ENCODE data around the gene MARCOL. TPM values are rescaled to one million over a fixed set of nuclear protein-coding genes. Genes with fewer than 3 reads are reported as not detected.

Gene MARCOL, protein sequence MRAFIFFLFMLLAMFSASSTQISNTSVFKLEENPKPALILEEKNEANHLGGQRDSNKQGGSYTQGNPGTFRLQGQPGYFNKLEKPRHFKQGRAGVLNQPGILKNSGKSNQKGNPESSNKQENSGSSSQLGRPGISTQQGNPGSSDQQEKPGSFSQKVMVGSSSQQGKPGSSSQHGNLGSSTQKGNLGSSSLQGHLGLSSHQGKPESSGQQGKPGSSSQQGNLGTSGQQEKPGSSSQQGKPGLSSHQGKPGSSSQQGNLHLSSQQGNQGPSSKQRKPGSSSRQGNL
- total RNA-seq, result not detected
- long read RNA-seq, result 0 reads

DNA sequence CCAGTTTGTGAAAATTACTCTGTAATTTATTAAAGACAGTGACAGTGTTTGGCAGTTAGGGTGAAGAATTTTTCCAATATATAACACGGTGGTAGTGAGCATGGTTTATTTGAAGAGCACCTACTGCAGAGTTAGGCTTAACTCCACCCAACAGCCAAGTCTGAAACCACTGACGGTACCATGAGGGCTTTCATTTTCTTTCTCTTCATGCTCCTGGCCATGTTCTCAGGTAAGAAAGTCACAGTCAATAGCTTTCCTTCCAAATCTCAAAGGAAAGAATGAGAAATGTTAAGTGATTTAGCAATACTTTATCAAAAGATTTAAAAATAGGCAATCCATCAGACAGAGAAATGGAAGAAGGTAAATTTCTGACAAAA lies at the start of gene MARCOL:
TSS of gene MARCOL (plus strand) at position 108 of the 377 bp plus-strand sequence. CDS start at position 181, 73 bp downstream.
- intact Hi-C loops (cut with DNase I), result no loop called here
- no peak for DNase-seq (ENCODE audit: low spot score)

DNA sequence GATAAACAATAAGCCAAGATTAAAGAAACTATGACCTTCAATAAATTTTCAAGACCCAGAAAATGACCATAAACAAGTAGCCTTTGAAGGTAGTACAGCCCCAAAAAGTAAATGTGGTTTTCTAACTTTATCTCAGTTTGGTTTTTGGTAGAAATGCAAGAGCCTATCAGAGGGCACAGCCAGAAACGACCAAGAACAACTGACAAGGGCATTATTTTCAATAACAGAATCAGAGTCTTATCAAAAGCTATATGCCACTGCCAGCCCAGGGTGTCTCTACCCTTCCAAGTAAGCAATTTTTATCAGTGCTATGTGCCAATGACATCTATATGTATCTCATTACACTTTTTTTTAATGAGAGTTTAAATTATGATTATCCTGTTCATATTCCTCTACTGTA lies 47.3 kb upstream of the MARCOL start:
- no peak for DNase-seq (ENCODE audit: low spot score)
- intact Hi-C loops (cut with DNase I), result no loop called here

DNA sequence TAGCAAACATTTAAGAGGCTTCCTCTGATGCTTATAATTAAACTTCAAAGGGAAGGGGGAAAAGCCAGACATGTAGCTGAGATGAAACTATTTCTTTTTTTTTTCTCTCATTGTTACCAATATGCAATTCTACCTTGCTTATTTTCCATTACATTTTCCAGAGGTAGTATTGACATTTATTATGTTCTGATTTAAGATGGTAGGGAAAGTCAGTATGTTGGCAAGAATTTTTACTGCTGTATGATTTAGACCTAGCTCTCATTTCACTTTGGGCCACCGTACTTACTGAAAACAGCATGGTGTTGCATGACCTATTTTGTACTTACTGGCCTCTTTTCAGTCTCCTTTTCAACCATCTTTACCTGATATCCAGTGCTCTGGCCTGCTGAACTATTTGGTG lies 45.1 kb upstream of the MARCOL start:
- no peak for DNase-seq (ENCODE audit: low spot score)
- intact Hi-C loops (cut with DNase I), result no loop called here

DNA sequence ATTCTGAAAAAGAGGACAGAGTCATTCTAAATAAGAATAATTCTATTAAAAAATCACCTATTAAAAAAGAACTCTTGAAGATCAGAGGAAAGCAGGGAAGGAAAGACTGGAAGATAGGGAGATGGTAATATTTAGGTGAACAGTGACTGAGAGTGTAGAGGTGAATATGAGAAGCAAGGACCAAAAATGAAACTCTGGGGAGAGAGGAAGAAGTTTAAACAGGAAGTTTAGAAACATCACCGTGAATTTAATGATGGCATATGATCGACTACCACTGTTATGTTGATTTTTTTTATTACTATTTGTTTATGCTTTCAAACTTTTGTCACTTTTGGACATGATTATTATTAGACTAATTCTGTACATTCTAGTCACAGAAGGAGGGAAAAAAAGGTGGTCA lies 37.2 kb upstream of the MARCOL start:
- intact Hi-C loops (cut with DNase I), result no loop called here

DNA sequence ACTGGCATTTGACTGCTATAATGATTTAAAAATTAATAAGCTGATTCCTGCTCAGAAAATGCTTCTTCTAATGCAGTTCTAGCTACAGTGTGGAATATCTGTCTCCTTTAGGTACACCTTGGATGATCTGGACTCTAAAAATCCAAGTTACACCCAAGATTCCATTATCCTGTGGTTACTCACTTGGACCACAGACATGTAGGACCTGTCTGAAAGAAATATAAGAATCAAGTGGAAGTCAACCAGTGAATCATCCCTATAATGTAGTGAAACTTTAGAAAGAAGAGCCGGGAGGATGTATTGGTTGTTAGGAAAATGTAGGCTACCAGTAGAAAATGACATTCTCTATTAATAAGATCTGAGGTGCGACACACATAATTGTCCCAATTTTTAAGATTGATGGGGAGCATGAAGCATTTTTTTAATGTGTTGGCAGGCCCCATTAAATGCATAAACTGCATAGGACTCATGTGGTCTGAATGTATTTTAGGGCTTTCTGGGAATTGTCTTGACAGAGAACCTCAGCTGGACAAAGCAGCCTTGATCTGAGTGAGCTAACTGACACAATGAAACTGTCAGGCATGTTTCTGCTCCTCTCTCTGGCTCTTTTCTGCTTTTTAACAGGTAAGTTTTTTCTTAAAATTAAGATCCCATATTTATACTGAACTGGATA lies 35.7 kb upstream of the MARCOL start, which contains the start of gene SPINK6:
TSS of gene SPINK6 (plus strand) at position 512 of the 673 bp plus-strand sequence. CDS start at position 567, 55 bp downstream.
- no peak for DNase-seq (ENCODE audit: low spot score)
- intact Hi-C loops (cut with DNase I), result no loop called here

More for the DNA sequence above, 37.2 kb upstream of the MARCOL start:
- no peak for DNase-seq (ENCODE audit: low spot score)

DNA sequence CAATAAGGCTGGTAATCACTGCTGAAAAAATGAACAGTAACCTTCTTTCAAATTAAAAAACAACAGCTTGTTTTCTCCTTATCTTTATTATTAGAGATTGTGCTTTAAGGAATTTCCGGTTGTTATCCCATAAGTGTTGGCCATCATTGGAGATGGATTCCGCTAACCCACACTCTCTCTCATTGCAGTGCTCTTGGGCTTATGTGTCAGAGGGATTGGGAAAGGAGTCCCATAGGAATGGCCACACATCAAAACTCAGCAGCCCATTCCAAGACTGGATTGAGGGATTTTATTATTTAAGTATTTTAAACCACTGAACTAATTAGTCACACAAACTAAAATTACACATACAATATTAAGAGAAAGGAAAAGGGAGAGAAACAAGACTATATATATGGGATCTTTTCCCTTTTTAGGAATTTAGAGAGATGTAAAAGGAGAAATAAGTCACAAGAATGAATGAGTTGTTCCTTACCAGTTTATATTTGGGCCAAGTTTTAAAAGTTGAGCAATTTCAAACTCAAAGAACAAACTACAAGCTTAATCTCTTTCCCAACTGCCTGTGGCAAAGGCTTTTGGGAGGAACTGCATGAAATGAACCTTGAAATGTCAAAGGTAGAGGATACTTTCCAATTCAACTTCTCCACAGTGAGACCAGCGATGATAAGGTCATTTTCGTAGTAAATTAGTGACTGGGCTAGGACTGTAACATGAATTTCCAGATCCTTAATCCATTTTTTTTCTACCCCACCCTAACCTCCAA lies 33.1 kb upstream of the MARCOL start:
- intact Hi-C loops (cut with DNase I), result no loop called here
- no peak for DNase-seq (ENCODE audit: low spot score)

DNA sequence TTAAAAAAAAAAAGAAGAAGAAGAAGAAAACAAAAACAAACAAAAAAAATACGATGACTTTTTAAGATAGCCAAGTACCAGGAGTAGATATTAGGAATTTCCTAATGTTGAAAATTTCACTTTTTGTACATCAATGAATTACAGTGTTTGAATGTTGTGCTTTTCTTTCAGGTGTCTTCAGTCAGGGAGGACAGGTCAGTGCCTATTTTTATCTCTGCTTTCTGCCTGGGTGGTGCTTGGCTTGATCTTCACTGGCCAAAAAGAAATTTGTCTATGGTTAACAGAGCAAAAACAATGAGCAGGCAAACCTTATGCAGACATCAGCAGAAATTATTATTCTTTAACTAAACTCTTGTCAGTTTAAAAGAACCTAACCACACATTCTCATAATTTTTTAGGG lies 32.5 kb upstream of the MARCOL start:
- intact Hi-C loops (cut with DNase I), result no loop called here
- DNase-seq (ENCODE audit: low spot score), result no peak

DNA sequence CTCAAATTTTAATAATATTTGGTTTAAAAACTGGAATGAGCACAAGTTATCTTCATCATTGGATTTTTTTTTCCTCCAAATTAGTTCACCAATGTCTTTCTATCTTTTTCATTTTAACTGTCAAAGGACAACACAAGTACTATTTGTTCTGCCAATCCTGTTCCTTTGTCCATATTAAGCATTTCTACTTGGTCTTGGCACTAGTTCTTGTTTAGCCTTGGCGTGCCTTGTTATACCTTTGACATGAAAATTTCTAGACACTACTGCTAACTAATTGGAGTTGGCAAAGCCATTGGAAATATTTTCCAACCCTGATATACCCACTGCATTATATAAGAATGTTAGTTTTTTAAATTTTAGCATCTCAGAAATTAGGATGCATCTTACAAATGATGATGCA lies 31.7 kb upstream of the MARCOL start:
- intact Hi-C loops (cut with DNase I), result no loop called here
- no peak for DNase-seq (ENCODE audit: low spot score)

DNA sequence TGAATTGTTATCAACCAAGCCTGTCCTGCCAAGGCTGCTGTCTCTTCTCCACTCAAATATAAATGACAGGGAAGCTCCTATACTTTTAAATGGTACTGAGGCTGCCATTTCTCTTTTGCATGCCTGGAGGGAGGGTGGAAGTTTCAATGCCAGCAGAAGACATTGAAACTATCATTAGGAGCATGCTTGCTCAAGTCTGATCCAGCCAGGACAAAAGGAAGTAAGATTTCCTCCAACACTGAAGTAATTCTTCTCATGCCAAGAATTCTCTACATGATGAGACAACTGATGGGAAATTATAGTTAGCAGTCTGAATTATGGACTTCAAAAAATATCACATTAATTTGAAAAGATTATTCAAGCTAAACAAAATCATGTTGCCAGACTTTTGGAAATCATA lies 30.1 kb upstream of the MARCOL start:
- no peak for DNase-seq (ENCODE audit: low spot score)
- intact Hi-C loops (cut with DNase I), result no loop called here

DNA sequence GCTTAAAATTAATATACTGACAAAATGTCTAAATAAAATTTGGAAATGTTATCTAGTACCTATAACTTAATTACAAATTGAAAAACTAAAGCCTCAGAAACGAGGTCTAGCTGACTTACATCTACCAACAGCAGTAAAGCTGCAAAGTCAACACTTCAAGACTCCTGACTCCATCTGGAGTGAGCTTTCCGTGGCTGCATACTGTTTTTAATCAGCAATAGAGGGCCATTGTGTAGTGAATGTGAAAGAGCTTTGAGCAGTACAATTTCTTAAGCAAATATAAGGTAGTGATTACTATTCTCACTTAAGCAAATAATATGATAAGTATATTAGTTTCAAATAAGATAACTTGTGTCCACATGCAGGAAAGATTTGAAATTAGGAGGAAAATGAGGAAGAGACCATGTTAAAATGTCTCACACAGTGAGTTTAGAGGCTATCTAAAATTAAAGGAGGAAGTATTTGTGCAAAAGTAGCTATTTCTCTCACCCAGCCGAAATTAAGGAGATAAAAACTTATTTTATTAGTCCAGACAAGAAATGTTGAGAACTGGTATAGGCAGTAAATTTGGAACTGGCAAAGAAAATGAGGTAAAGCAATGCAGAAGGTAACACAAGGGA lies 29.1 kb upstream of the MARCOL start:
- DNase-seq (ENCODE audit: low spot score), result no peak
- intact Hi-C loops (cut with DNase I), result no loop called here

DNA sequence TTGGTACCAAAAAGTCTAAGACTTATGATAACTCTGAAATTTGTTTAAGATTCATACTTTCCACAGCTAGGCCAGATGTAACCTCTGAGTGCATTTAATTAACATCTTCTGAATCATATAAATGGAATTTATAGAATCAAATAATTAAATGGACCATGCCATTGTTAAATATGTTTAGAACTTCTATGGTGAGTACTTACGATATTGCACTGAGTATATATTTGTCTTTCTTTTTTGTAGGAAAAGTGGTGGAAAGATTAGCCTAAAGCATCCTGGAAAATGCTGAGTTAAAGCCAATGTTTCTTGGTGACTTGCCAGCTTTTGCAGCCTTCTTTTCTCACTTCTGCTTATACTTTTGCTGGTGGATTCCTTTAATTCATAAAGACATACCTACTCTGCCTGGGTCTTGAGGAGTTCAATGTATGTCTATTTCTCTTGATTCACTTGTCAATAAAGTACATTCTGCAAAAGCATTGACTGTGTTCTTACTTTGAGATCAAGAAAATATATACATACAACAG lies 23.6 kb upstream of the MARCOL start:
- intact Hi-C loops (cut with DNase I), result no loop called here
- DNase-seq (ENCODE audit: low spot score), result no peak

DNA sequence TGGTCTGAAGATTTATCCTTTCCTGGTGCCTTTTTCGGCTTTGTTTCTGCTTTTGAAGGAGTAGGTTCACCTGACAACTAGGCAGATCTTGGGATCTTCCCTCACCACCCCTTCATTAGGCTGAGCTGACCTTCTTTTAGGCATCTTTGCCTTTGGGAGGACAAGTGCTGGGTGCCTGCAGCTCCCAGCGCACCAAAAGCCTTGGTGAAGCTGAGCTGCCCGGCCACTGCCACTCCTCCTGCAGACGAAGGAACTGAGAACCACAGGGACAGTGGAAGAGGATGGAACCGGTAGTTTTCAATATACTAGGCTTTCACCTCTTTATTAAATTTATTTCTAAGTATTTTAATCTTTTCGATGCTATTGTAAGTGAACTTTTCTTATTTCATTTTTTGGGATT lies 16.8 kb upstream of the MARCOL start:
- intact Hi-C loops (cut with DNase I), result no loop called here
- no peak for DNase-seq (ENCODE audit: low spot score)

DNA sequence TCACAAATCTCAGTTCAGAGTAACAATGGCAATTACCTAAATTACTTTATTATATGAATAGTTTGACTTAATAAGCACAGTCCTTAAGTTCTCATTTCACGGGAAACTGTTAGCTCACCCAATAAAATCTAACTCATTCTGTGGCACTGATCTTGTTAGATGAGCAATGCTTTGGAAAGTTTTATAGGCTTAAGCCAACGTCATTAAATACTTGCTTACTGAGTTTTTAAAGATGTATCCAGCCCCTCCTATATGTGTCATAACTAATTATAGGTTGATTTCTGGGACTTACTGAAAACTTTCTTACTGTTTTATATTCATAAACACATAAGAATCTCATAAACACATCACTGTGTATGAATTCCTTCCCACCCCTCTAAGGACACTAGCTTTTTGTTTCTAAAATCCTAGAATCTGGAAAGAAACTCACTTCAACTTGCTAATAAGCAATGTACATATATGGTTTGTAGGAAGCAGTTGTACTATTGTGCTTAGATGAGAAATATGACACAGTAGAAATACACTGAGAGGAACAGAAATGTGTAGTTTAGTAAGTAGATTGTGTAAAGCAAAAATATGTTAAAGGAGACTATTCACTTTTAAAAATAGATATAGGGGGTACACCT lies 14.1 kb upstream of the MARCOL start:
- intact Hi-C loops (cut with DNase I), result no loop called here

DNA sequence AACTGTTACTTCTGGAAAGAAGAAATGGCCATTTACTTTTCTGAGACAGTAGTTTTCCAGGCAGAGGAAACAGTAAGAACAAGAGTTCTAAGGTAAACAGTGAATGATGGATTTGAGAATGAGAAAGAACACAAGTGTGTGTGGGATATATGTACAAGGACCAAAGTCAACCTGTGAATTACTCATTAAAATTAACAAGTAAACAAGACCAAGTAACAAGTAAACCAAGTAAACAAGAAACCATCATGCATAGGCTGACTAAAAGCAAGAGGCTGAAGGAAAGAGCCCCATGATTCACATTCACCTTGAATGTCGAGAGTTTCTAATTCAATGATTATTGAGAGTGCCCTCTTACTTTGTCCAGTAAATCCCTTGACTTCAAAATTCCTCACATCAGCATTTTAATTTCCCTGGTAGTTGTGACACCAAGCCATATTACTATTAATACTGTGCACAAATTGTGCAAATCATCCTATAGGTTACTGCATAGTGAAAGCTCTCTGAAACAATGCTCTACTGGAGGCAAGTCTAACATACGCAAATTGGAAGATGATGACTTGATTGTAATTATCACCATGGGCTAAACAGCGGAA lies 9.8 kb upstream of the MARCOL start:
- no peak for DNase-seq (ENCODE audit: low spot score)
- intact Hi-C loops (cut with DNase I), result no loop called here

More for the DNA sequence above, 14.1 kb upstream of the MARCOL start:
- no peak for DNase-seq (ENCODE audit: low spot score)

DNA sequence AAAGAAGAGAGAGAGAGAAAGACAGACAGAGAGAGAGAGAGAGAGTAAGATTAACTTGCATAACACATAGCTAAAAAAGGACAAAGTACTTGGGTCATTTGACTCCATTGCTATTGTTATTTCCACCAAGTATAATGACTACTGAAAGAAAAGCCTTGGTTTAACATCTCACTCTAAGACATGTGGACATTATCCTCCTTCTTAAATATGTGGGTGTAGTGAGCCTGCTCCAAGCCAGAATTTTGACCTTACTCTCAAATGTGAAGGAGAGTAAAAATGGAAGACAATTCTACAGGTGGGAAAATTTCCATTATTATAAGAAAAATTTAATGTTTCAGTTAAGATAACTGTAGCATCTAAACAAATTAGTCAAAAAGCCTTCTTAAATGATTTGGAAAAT lies 8.5 kb upstream of the MARCOL start:
- intact Hi-C loops (cut with DNase I), result no loop called here
- no peak for DNase-seq (ENCODE audit: low spot score)

DNA sequence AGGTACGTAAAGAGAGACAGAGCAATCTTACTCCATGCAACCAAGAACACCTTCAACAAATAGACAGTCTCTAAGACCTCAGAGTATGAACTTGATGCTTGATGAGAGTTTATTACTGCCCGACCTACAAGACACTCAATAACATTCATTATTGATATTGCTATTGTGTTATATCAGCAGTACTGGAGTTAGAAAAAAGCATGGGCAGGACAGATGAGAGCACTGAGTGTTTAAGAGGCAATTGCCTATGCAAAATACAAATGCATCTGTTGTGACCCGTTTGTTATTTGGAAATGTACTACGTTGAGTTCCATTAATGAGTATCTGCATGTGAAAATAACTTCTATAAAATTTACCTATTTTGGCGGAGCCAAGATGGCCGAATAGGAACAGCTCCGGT lies 8.1 kb upstream of the MARCOL start:
- intact Hi-C loops (cut with DNase I), result no loop called here
- DNase-seq (ENCODE audit: low spot score), result no peak

DNA sequence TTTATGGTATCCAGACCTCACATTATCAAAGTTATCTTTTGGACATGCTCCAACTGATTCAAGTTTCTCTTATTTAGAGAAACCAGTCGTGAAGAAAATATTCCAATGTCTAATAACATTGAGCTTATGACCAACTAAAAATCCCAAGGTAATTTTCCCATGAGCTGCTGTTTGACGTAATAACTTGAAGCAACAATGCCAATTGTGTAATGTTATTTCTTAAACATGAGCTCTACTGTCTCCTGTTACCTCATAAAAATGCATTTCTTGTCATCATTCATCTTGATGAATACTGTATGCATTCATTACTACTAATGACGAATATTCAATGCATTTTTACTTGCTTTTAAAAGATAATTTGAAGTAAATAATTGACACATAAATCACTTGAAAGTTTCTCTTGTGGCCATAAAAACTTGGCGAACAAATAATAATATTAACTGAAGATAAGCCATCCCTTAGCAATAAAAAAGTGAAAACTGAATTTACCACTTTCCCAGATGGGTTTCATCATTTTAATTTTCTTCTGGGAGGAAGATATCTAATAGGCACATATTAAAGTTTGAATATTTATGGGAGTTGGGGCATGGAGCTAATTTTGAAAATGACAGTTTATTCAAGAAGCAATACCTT lies 424 bp upstream of the MARCOL start:
- intact Hi-C loops (cut with DNase I), result no loop called here

DNA sequence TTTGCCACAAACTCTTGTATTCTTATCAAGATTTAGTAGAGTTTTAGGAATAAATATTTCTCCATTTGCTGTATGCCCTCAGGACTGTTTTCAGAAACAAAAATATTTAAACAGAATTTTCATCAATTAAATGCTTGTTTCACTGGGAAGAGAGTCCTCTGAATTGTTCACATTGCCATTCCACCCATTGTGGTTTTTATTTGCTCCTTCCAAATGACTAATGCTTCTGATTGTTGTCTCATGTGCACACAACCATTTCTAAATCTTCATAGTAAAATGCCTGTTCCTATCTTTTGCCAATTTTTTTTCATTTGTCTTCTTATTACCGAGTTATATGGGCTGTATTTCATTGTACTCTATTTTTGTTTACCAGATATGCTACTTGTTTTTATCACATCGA lies 10.6 kb downstream of the MARCOL start:
- intact Hi-C loops (cut with DNase I), result no loop called here
- DNase-seq (ENCODE audit: low spot score), result no peak

More for the DNA sequence above, 424 bp upstream of the MARCOL start:
- DNase-seq (ENCODE audit: low spot score), result no peak

DNA sequence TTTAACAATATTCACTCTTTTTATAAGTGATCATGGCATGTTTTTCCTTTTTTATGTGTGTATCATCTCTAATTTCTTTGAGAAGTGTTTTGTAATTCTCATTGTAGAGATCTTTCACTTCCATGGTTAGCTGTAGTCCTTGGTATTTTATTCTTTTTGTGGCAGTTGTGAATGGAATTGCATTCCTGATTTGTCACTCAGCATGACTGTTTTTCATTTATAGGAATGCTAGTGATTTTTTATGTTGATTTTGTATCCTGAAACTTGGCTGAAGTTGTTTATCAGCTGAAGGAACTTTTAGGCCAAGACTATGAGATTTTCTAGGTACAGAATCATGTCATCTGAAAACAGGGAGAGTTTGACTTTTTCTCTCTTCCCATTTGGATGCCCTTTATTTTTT lies 17.1 kb downstream of the MARCOL start:
- intact Hi-C loops (cut with DNase I), result no loop called here
- DNase-seq (ENCODE audit: low spot score), result no peak

All from cardiac septum (tissue), 1 donor.